HG02981 (cell line): Measurements from ENCODE around the gene RAD52.

ENCODE experiments used
- ATAC-seq: cut with Tn5 transposase; IDR thresholded peaks from one replicate; pipeline ENCODE4 v1.9.1; 2021; ENCODE audit warnings: mild to moderate bottlenecking, moderate library complexity; ENCODE audit not compliant: unreplicated experiment

The RAD52 gene

DNA sequence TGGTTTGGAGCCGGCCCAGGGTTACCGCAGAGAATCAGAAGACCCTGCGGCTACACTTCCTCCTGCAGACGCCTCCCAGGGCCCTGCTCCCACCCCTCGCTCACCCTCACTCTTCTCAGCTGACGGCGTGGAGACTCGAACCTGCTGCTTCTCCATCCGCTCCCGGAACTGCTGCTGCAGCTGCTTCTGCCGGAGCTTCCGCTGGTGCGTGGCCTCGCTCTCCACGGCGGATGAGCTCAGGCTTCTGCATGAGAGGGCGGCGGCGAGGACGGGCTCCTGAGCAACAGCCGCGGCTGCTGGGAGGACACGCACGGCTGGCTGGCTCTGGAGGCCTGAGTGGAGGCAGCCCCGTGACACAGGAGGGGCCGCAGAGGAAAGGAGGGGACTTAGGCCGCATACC, 33.3 kb downstream of the RAD52 start:
- ATAC-seq, result no peak

DNA sequence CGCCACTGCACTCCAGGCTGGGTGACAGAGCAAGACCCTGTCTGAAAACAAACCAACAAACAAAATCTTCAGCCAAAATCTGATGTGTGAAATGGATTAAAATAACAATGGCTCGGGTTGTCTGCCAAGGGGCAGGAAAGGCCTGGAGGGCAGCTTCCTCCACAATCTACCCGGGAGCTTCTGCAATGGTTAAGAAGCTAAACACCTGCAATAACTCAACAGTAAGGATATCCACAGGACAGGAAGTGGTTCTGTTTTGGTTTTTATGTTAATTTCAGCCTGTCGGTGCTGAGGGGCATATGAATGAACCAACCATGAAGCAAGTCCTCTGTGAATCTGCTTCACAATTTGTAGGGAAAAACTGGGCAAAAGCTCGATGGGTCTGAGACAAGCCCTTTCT, 34.4 kb downstream of the RAD52 start:
- ATAC-seq, result no peak

DNA sequence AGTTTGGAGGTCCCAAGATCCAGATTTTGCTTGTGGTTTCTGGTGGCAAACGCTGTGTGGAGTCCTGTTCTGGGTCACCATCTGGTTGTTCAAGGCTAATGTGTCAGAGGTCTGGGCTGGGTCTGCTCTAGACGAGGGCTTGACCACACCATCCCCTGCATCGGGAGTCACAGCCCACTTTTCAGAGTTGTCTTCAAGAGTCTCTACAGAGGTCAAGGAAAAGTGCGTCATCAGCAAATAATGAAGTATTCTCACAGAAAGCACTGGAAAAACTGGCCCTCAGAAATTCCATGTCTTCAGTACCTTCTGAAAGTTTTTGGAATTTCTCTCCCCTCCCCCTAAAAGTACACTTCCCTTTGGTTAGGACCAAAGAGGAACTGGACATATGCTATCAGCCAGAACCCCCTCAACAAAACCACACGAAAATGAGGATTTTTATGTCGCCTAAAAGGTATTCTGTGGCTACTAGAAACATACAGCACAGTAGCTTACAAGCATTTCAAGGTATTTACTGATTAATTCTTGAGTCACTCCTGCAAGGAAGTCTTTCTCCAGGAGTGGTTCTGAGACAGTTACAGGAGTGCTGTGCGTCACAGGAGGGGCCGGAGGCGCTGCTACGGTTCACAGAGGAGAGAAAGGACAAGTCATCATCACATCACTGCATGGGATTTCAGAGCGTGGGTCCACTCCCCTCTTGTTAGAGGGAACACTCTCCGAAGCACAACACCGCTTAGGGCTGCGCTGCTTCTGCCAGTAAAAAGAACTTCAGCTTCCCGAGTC, 35.4 kb downstream of the RAD52 start:
- ATAC-seq, result no peak

DNA sequence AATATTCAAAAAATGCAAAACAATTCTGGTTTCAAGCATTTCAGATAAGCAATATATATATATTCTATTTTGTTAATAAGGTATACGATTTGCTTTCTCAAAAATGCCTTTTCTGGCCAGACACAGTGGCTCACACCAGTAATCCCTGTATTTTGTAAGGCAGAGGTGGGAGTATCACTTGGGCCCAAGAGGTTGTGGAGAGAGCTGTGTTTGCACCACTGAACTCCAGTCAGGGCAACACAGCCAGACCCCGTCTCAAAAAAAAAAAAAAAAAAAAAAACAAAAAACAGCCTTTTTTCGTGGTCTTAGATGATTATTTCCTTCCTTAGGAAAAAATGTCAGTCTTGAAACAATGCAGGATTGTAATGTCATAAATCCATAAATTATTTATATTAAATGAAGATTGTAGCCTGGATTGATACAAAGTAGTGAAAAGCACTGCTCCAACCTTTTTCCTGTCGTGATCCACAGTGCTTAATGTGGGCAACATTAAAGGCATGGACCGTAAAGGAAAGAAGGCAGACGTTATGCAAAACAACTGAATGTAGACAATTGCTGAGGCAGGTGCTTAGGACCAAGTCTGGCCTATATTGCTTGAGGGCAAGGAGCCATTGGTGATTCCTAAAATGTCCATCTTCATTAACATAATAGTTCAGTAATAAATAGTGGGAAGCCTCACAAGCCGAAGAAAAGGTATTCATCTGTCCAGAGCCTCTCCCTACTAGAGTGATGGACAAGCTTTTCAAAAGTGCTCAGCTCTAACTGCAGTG, 36.8 kb downstream of the RAD52 start:
- ATAC-seq, result no peak

DNA sequence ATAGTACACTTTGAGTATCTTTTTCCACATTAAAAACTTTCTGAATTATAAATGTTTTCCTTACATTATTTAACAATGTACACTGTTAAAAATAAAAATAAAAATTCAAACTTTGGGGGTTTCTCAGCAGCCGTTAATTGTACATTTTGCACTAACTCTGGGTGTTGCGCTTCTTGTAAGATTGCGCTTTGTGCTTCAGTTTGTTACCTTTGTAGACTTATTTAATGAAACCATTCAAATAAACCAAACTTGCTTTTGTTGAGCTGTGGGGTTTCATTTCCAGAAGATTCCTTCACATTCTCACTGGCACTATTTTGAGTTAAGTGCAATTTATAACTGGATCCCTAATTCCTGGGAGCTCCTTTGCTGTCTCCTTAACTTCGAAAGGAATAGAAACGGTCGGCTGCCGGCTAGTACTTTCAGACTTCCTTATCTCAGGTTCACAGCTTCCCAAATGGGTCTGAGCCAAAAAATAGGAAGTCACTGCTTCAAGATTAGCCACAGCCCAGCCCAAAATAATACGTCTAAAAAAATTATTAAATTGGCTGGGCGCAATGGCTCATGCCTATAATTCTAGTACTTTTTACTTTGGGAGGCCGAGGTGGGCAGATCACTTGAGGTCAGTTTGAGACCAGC, 38.2 kb downstream of the RAD52 start:
- no peak for ATAC-seq

DNA sequence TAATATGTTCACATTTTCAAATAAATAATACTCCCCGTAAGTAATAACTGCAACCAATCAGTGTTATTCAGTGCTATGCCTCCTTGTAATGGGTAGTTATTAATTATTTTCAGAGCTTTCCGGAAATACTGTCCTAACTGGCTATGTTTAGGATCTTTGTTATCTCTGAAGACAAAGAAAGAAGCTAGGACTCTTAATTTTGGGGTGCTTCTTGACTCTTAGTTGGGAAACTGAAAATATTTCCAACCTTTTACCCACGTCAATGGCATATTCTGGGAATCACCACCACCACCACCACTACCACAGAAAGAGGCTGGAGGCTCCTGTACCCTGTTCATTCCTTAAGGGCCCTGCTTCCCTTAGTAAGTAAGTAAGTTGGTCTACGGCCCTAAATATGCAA, 39.1 kb downstream of the RAD52 start:
- no peak for ATAC-seq

DNA sequence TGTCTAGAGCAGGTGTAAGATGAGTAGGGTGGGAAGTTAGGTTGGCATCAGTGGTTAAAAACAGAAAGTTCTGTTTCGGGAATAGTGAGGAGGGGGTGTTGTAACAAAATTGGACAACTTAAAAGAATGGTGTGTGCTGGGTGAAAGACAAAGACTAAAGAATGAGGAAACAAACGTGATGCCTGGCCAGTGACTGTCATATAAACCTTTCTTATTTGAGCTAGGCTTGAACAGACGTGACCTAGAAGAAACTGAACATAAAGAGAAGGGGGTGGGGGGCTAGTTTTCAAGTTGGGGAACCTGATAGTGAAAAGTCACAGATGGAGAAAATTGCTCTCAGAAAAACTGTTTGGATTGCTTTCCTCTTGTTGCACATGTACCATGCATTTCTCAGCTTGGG, 39.6 kb downstream of the RAD52 start:
- no peak for ATAC-seq

DNA sequence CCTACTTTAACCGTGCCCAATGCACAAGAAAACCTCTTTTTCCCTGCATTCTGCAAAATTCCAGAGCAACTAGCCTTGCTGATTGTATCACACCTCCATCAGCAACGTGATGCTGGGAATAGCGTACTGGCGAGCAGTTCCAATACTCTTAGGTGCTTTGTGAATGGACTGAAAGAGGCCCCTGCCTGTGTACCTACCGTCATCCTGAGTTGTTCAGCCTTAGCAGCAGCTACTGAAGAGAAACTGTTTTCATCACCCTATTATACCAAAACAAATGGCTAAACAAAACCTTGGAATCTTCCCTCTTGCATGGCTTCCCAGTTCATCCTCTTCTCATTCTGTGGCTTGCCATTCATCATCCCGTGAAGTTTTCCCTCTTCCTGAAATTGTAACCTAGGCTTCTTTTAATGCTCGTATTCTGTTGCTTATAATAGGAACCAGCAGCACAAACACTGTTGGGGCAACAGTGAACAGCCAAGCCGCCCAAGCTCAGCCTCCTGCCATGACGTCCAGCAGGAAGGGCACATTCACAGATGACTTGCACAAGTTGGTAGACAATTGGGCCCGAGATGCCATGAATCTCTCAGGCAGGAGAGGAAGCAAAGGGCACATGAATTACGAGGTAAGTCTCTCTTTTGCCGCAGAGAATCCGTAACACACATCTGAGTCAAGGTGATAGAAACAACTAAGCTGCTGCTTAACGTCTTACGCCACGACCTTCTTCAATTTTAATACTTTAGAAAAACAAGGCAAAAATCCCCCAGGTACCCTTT, 41.9 kb downstream of the RAD52 start:
- ATAC-seq, result no peak

DNA sequence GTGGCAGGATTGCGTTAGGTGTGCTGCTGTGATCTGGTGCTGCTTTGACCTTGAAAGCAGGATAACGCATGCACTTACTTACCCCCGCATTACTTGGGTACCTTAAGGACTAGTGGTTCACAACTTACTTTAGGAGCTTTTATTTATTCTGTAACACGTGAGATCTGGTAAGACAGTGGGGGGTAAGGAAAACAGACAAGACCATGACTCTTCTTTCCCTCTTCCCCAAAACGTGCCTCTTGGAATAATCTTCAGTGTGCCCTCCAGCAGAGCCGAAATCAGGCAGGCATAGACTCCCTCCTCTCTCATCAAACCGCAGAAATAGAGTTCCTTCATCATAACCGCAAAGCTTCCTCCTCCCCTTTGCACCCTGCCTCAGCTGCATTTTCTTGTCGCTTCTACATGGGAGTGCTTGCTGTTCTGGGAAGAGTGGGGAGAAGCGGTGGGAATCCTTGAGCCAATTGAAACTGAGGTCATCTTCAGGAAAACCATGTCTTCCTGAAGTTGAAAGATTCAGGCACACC, 43.4 kb downstream of the RAD52 start:
- no peak for ATAC-seq

DNA sequence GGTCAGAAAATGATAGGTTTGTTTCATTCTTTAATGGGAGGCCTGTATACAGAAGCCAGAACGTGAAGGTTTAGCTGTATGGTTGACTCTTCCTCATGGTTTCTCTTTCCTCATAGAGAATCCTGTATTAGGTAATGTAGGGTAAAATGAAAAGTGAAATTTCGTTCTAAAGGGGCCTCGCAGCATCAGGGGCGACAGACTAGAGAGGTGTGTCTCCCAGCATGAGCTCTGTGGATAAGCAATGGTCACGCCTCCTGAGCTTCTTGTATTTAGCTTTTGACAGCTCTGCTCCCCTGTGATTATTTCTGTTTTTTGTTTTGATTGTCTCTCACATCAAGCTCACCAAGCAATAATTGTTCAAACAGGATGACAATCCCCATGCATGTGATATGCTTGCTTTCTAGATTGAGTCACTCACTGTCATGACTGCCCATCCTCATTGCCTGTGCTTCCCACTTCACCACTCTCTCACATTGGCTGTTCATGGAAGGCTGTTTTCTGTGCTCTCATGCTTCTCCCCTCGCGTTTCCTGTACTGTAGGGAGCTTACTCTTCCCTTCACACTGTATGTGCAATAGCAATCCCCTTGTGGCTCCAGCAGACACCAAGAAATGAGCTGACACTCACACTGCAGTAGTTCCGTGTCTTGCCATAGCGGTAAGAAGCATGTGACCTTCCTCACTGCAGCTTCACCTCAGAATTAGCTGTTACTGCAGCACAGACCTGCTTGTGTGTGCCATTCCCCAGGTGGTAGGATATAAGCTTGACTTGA, 44.0 kb downstream of the RAD52 start:
- no peak for ATAC-seq

DNA sequence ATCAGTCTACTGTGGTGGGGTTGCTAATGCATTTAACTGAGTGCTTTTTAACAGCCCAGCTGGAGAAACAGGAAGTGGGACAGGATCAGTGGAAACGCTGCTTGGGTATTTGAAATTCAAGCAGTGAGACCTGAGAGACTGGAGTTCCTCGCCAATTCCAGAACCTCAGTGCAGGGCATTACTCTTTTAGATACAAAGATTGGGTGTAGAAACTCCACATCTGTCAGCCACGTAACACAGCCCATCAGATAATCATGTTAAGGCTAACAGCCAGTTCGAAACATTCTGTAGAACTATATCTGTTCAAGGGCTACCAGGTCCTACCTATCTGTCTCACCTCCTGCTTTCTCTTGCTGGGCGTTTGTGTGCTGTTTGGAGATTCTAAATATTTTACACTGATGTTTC, 45.5 kb downstream of the RAD52 start:
- ATAC-seq, result no peak

DNA sequence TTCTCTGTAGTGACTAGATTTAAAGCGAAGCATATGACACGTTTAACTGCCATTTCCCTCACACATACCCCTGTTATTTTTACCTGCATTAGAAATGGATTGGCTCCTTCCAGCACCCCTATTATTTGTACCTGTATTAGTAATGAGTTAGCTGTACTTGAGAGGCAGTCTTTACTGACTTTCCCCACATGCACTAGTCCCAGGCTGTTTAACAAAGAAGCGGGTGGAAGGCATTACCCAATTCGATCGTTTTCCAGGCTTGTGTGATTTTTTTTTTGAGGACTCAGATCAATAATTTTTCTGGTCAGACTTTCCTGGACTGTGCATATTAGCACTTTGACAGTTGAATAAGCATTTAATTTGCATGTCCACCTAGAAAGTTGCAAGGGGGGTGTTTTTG, 46.4 kb downstream of the RAD52 start:
- no peak for ATAC-seq

DNA sequence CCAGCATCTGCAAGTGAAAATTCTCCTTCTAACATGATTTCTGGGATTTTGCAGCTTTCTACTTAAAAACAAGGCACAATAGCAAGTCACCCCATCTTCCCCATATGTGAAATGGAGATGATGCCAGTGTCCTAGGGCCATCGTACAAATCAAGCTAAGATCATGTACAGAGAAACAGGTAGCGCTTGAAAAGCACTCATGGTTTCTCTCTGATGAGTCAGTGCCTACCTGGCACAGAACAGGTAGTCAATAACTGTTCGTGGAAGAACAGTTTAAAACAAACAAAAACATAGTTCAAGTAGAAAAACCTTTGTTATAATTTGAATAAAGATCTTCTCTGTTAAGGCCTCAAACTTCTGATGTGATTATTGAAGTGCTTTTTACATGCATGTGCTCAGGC, 46.9 kb downstream of the RAD52 start:
- ATAC-seq, result no peak

DNA sequence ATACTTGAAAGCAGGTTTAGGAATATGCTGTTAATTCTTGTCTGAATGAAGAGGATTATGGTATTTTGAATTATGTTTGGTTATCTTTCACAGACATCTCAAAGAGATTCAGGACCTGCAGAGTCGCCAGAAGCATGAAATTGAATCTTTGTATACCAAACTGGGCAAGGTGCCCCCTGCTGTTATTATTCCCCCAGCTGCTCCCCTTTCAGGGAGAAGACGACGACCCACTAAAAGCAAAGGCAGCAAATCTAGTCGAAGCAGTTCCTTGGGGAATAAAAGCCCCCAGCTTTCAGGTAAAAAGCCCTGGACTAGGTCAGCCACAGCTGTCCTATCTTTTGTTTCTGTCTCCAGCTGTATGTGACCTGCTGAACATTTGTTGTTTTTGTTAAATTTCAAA, 52.1 kb downstream of the RAD52 start:
- ATAC-seq, result no peak

DNA sequence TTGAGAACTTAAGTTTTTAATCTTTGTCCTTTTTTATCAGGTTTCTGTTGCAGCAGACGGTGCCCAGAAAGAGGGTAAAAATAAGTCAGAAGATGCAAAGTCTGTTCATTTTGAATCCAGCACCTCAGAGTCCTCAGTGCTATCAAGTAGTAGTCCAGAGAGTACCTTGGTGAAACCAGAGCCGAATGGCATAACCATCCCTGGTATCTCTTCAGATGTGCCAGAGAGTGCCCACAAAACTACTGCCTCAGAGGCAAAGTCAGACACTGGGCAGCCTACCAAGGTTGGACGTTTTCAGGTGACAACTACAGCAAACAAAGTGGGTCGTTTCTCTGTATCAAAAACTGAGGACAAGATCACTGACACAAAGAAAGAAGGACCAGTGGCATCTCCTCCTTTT, 53.5 kb downstream of the RAD52 start:
- no peak for ATAC-seq

DNA sequence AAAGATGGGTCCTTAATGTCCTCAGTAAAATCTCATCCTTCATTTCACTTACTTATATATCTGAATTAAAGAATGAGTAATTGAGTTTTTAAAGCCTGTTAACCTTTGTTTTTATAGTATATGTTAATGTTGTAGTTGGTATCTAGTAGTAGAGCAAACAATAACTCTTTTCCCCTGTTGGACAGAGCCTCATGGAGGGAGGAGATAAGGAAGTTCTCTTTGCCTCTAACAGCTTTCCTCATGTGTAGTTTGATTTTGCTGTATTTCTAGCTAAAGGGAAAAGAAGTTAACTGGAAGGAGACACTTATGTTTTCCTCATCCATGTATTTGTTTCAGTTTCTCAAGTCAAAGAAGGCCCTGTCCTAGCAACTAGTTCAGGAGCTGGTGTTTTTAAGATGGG, 55.3 kb downstream of the RAD52 start:
- no peak for ATAC-seq

DNA sequence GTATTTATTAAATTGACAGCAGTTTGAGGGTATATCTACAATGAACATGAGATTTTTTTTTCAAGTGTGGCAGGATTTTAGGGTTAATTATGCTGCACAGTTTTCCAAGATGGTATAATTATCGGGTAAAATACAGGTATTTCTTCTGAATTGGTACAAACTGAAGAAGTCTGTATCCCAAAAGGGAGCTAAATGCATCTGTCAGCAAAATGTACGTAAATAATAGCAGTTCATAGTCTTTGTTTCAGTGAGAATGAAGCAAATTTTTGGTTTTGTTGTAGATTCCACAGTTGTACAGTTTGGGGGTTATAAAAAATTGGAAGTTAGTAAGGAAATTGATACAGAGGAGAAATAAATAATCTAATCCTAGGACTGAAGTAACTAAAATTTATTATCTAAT, 63.3 kb downstream of the RAD52 start:
- no peak for ATAC-seq

DNA sequence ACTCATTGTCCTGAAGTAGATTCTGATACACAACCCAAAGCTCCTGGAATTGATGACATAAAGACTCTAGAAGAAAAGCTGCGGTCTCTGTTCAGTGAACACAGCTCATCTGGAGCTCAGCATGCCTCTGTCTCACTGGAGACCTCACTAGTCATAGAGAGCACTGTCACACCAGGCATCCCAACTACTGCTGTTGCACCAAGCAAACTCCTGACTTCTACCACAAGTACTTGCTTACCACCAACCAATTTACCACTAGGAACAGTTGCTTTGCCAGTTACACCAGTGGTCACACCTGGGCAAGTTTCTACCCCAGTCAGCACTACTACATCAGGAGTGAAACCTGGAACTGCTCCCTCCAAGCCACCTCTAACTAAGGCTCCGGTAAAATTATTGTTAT, 63.8 kb downstream of the RAD52 start:
- ATAC-seq, result no peak

DNA sequence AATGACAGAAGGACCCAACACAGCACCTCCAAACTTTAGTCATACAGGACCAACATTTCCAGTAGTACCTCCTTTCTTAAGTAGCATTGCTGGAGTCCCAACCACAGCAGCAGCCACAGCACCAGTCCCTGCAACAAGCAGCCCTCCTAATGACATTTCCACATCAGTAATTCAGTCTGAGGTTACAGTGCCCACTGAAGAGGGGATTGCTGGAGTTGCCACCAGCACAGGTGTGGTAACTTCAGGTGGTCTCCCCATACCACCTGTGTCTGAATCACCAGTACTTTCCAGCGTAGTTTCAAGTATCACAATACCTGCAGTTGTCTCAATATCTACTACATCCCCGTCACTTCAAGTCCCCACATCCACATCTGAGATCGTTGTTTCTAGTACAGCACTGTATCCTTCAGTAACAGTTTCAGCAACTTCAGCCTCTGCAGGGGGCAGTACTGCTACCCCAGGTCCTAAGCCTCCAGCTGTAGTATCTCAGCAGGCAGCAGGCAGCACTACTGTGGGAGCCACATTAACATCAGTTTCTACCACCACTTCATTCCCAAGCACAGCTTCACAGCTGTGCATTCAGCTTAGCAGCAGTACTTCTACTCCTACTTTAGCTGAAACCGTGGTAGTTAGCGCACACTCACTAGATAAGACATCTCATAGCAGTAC, 64.6 kb downstream of the RAD52 start:
- no peak for ATAC-seq

DNA sequence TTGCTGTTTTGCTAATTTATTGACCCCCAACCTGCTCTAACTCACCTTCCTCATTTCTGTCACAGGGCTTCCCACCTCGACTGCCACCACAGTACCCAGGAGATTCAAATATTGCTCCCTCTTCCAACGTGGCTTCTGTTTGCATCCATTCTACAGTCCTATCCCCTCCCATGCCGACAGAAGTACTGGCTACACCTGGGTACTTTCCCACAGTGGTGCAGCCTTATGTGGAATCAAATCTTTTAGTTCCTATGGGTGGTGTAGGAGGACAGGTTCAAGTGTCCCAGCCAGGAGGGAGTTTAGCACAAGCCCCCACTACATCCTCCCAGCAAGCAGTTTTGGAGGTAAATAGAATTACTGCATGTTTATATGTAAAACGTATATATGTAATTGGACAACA, 68.8 kb downstream of the RAD52 start:
- no peak for ATAC-seq
